GM12878 (cell line): Measurements from ENCODE around the gene MRPS25. TPM values are rescaled to one million over a fixed set of nuclear protein-coding genes. Genes with fewer than 3 reads are reported as not detected.

Experiments used
- BHLHE40 ChIP-seq, 2 experiments: fragments of 450-650 bp in 1 of 2; IDR thresholded peaks; 2 replicates each; pipeline ENCODE4 v1.6.1; 2011 to 2017; ENCODE audit warnings: low read depth in 2 of 2, borderline replicate concordance in 1 of 2, improper control_type of control experiment in 1 of 2, low read length in 1 of 2, mild to moderate bottlenecking in 1 of 2
- CBX5 ChIP-seq: sonication (generic); IDR thresholded peaks from 2 replicates; pipeline ENCODE4 v1.6.1; 2016; ENCODE audit warnings: low read depth, moderate library complexity, mild to moderate bottlenecking, inconsistent platforms
- CUX1 ChIP-seq: IDR thresholded peaks from 2 replicates; pipeline ENCODE4 v1.6.1; 2012; ENCODE audit warnings: improper control_type of control experiment, low read depth, low read length; ENCODE audit not compliant: insufficient replicate concordance
- FOXM1 ChIP-seq: IDR thresholded peaks from 2 replicates; pipeline ENCODE4 v1.6.1; 2012; ENCODE audit warnings: low read depth, mild to moderate bottlenecking, inconsistent platforms, low read length, moderate library complexity
- GABPA ChIP-seq: IDR thresholded peaks from 2 replicates; pipeline ENCODE4 v1.6.1; 2014; ENCODE audit warnings: antibody characterized with exemption, low read depth, mild to moderate bottlenecking, inconsistent platforms
- MLLT1 ChIP-seq: fragments of 450-650 bp; IDR thresholded peaks from 2 replicates; pipeline ENCODE4 v1.6.1; 2016; ENCODE audit warnings: mild to moderate bottlenecking
- MYB ChIP-seq: fragments of 150-350 bp; IDR thresholded peaks from 2 replicates; pipeline ENCODE4 v1.6.1; 2014; ENCODE audit warnings: mild to moderate bottlenecking, low read depth, low read length, borderline replicate concordance
- RAD21 ChIP-seq: IDR thresholded peaks from 2 replicates; pipeline ENCODE4 v1.6.1; 2011; ENCODE audit warnings: mild to moderate bottlenecking, low read depth, low read length, moderate library complexity; ENCODE audit not compliant: insufficient read depth
- RELB ChIP-seq: fragments of 450-650 bp; IDR thresholded peaks from 2 replicates; pipeline ENCODE4 v1.6.1; 2017; ENCODE audit warnings: low read depth, mild to moderate bottlenecking, moderate library complexity
- SMAD1 ChIP-seq: fragments of 450-650 bp; IDR thresholded peaks from 2 replicates; pipeline ENCODE4 v1.6.1; 2018; ENCODE audit warnings: mild to moderate bottlenecking, low read depth; ENCODE audit not compliant: partially characterized antibody
- YY1 ChIP-seq: IDR thresholded peaks from 2 replicates; pipeline ENCODE4 v1.6.1; 2011; ENCODE audit warnings: low read depth, mild to moderate bottlenecking, low read length
- ZNF207 ChIP-seq: fragments of 450-650 bp; IDR thresholded peaks from 2 replicates; pipeline ENCODE4 v1.6.1; 2014; ENCODE audit warnings: antibody characterized with exemption, mild to moderate bottlenecking, borderline replicate concordance
- ZNF622 ChIP-seq: fragments of 450-650 bp; IDR thresholded peaks from 2 replicates; pipeline ENCODE4 v1.6.1; 2017; ENCODE audit warnings: mild to moderate bottlenecking, inconsistent platforms
- ZNF687 ChIP-seq: fragments of 450-650 bp; IDR thresholded peaks from 2 replicates; pipeline ENCODE4 v1.6.1; 2017; ENCODE audit warnings: mild to moderate bottlenecking, moderate library complexity
- polyA plus RNA-seq, 11 experiments: library from polyadenylated mRNA; depleted of rRNA in 4 of 11; unstranded in 6 of 11; stranded (reverse) in 5 of 11; fragments of >200 nt; fragmentation: Nextera tagmentation in 4 of 11; fragmentation: Illumina TruSeq in 1 of 11; extraction: Ambion mirVana in 4 of 11; extraction: Trizol in 1 of 11; gene quantifications; 1 replicate in 1 of 11; 2 replicates in 10 of 11; pipeline versions ENCODE4 v1.2.1 to v1.2.3, GENCODE V29; 2011 to 2016; ENCODE audit warnings: inconsistent platforms in 2 of 11, missing spikeins in 2 of 11, low read depth in 1 of 11
- total RNA-seq, 4 experiments: library from RNA; depleted of rRNA in 3 of 4; stranded (reverse); fragments of >200 nt in 3 of 4; fragmentation: Illumina TruSeq in 1 of 4; extraction: Trizol in 1 of 4; gene quantifications; 2 replicates each; pipeline versions ENCODE4 v1.2.1 to v1.2.3, GENCODE V29; 2013 to 2021

Gene MRPS25
- total and polyA plus RNA-seq, 10 of the 15 experiments (the other 5 are each of a cell fraction or from before 2014, with no cell fraction given): 17.0 to 114 (median 62.2) TPM

GRCh38 chr3:15098503-15099363 is 33.6 kb upstream of the MRPS25 start, which contains the start of gene RBSN (continued):
- peak; percentile 88 for TF ChIP-seq GABPA
- no peak for TF ChIP-seq ZNF687
- no peak for TF ChIP-seq RAD21
- peak; percentile 92 for TF ChIP-seq RELB
- peak; percentile 56; the same call in 1 of the 2 replicates for TF ChIP-seq FOXM1
- TF ChIP-seq MYB: no peak
- peak; percentile 98 for TF ChIP-seq YY1
- no peak for TF ChIP-seq ZNF622
- TF ChIP-seq SMAD1: no peak
- TF ChIP-seq MLLT1: peak; percentile 100
- peak; percentile 99 for TF ChIP-seq ZNF207
- TF ChIP-seq CUX1: peak; percentile 99
- TF ChIP-seq BHLHE40 (IDR thresholded peaks at IDR 0.05; ENCODE audit: borderline replicate concordance in 1 of 2, low read depth in 2 of 2, low read length in 1 of 2): peak; percentile 68 to 76
- 0 out of 2 replicates have a peak, but pooled peaks have one; percentile 32 for TF ChIP-seq CBX5
